AG09309 (cell line): ENCODE data around the gene MRPL10.

Experiments
- DNase-seq: peaks from one replicate; pipeline ENCODE4 v3.0.0-alpha.2; 2010; ENCODE audit warnings: low read depth
- H3K4me3 ChIP-seq: 2 replicates; pipeline ENCODE4 v1.5.1; 2011; ENCODE audit warnings: mild to moderate bottlenecking, low read depth, low read length, moderate library complexity; ENCODE audit not compliant: control insufficient read depth
- CTCF ChIP-seq: IDR thresholded peaks from 2 replicates; pipeline ENCODE4 v1.5.1; 2011; ENCODE audit warnings: mild to moderate bottlenecking, low read depth, low read length, inconsistent platforms; ENCODE audit not compliant: insufficient read depth, control insufficient read depth; ENCODE audit errors: missing control alignments

MRPL10 gene

DNA sequence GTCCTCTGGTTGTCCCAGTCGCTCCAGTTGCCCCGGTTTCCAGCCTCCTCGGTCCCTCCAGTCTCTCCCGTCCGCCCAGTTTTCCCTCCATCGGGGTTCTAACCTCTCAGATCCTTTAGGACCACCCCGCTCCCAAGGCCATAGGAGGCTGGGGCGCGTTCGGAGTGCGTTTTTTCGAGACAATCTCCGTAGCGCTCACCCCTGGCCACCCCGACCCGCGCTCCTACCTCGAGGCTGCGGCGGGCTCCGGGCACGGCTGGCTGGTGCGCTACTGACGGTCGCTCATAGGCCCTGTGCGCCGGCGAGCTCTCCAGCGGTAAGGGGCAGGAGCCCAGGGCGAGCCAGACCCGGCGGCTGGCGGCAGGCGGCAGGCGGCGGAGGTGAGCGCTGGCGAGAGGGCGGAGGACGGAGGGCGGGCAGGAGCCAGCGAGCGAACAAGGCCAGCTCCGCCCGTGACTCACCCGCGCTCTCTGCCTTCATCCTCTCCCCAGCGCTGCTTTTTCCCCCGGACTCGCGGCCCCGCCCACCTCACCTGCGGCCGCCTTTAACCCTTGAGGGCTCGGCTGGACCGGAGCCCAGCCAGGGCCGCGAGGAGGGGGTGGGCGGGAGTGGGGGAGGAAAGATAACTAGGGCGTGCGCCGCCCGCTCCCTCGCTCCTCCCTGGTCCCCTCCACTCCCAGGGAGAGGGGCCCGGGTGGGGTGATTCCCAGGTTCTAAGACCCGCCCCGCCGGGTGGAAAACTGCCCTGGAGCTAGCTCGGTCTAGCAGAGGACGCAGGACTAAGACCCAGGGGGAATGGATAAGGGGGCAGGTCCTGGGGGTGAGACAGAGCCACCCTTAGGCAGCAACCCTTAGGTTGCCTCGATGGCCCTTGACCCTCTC lies 19.6 kb upstream of the MRPL10 start, which contains the start of gene SP6:
TSS of gene SP6 (minus strand) at position 472 of the 882 bp plus-strand sequence. CDS start 2,734 bp downstream, outside the sequence.
- H3K4me3 ChIP-seq = peak within 1 kb of the TSS; percentile 50
- peak; percentile 12 for TF ChIP-seq CTCF
- DNase-seq = no peak

DNA sequence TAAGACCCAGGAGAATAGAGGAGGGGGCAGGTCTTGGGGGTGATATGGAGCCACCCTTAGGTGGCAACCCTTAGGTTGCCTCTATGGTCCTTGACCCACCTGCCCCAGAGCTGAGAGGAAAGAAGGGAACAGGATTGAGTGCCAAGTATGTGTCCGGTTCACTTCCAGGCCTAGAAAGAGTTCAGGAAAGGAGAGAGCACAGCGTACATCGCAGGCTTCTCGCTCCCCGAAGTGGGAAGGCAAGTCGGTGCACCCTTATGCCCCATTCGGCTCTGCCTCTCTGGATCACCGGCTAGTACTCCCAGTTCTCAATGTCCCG lies 19.0 kb upstream of the MRPL10 start:
- TF ChIP-seq CTCF = no peak
- peak overlapping the region; percentile 50 for H3K4me3 ChIP-seq
- no peak for DNase-seq

DNA sequence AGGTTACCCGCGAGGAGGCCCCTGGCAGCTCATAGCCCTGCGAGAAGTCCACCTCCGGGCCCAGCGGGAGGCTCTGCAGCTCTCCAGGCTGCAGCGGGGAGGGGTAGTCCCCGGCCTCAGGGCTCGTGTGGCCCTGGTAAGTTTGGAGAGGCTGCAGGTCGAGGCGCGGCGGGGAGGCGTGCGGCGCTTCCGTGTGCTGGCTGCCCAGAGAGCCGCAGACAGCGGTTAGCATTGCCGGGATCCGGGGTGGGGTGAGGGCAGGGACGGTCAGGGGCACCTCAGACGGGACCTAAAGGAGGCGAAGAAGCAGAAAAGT lies 16.8 kb upstream of the MRPL10 start:
- DNase-seq = no peak
- TF ChIP-seq CTCF = no peak
- H3K4me3 ChIP-seq = no peak overlapping the region

GRCh38 chr17:47847341-47848197 lies 16.2 kb upstream of the MRPL10 start:
- H3K4me3 ChIP-seq = no peak overlapping the region
- TF ChIP-seq CTCF = no peak
- DNase-seq = no peak

DNA sequence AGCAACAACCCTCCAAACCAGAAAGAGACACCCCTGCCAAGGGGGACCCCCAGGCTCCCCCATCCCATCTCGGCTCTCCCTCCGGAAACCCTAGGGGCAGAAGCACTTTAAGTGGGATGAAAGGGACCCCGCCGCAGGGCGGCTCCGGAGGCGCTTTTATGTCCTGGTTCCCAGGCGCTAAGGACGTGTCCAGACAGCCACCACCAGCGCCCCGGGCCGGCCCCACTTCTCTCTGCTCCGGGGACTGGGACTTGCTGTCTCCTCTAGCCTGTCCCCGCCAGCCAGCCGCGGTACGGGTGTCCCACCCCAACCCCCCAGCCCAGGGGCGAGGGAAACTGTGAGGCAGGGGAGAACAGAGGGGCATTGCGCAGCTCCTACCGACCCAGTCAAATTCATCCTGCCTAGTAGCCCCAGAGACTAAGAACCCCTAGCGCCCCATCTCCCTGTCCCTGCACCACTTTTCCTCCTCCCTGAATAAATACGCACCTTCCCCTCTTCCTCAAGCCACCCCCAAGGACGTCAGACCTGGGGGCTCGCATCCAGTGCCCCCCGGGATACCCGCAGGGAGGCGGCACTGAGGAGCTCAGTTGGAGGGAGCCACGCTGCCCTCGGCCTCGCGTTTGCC lies 15.5 kb upstream of the MRPL10 start:
- no peak overlapping the region for H3K4me3 ChIP-seq
- no peak for TF ChIP-seq CTCF
- DNase-seq = no peak

GRCh38 chr17:47845716-47846075 lies 14.4 kb upstream of the MRPL10 start:
- no peak overlapping the region for H3K4me3 ChIP-seq
- DNase-seq = no peak
- TF ChIP-seq CTCF = no peak
